Measurements from ENCODE around the gene FLG2.
A peak's percentile ranks its signal among the peaks of the same experiment; 100 is the strongest.
"Not testable (repeated sequence)": the region's sequence is repeated elsewhere in the genome, so short reads cannot be mapped to it uniquely, and the experiment has no call there.

Gene FLG2

GRCh38 chr1:152359906-152360305 is at the start of gene FLG2:
FLG2 (minus strand) TSS chr1:152360006; CDS start chr1:152358884, 1,122 bp downstream.
- DNase-seq = no peak

- DNase-seq = no peak
Observed at GRCh38 chr1:152408664-152409063, 48.9 kb upstream of the FLG2 start.

- peak; percentile 4 for DNase-seq
Observed at GRCh38 chr1:152398812-152399698, 39.2 kb upstream of the FLG2 start.

- no peak for DNase-seq
Observed at GRCh38 chr1:152397474-152397873, 37.7 kb upstream of the FLG2 start.

- DNase-seq = no peak
Observed at GRCh38 chr1:152394151-152394550, 34.3 kb upstream of the FLG2 start.

- DNase-seq = no peak
Observed at GRCh38 chr1:152392909-152393308, 33.1 kb upstream of the FLG2 start.

GRCh38 chr1:152388889-152389288 is 29.1 kb upstream of the FLG2 start:
- no peak for DNase-seq

GRCh38 chr1:152386940-152387339 is 27.1 kb upstream of the FLG2 start:
- no peak for DNase-seq

GRCh38 chr1:152380932-152381331 is 21.1 kb upstream of the FLG2 start:
- no peak for DNase-seq

- no peak for DNase-seq
Observed at GRCh38 chr1:152374451-152374850, 14.6 kb upstream of the FLG2 start.

GRCh38 chr1:152372672-152373071 is 12.9 kb upstream of the FLG2 start:
- no peak for DNase-seq

GRCh38 chr1:152367436-152367835 is 7.6 kb upstream of the FLG2 start:
- DNase-seq = no peak

GRCh38 chr1:152356736-152357135 is 3.1 kb downstream of the FLG2 start:
- no peak for DNase-seq

GRCh38 chr1:152349611-152350010 is 10.2 kb downstream of the FLG2 start:
- no peak for DNase-seq

- no peak for DNase-seq
Observed at GRCh38 chr1:152348447-152348846, 11.4 kb downstream of the FLG2 start.

- peak; percentile 71 for DNase-seq
Observed at GRCh38 chr1:152347116-152347728, 12.6 kb downstream of the FLG2 start.

GRCh38 chr1:152344438-152344837 is 15.4 kb downstream of the FLG2 start:
- DNase-seq = no peak

GRCh38 chr1:152343006-152343405 is 16.8 kb downstream of the FLG2 start:
- no peak for DNase-seq

GRCh38 chr1:152335399-152335798 is 24.4 kb downstream of the FLG2 start:
- DNase-seq = no peak

- DNase-seq = no peak
Observed at GRCh38 chr1:152328801-152329391, 30.9 kb downstream of the FLG2 start.

- DNase-seq = no peak
Observed at GRCh38 chr1:152325111-152325510, 34.7 kb downstream of the FLG2 start, which contains the start of gene FLG. FLG (minus strand) TSS chr1:152325239; CDS start chr1:152315456, 9,783 bp downstream.

- no peak for DNase-seq
Observed at GRCh38 chr1:152313970-152314369, 45.8 kb downstream of the FLG2 start.

GRCh38 chr1:152313319-152313801 is 46.4 kb downstream of the FLG2 start:
- DNase-seq = no peak

GRCh38 chr1:152312169-152312568 is 47.6 kb downstream of the FLG2 start:
- not testable (repeated sequence) for DNase-seq

Measured in activated CD4-positive, alpha-beta T cell treated with anti-CD3 and anti-CD28 coated beads, Interleukin-2, amount 50 U/mL, for 16 hours (primary cell).